ENCODE measurements around the gene PLD2. TPM values are rescaled to one million over a fixed set of nuclear protein-coding genes. Genes with fewer than 3 reads are reported as not detected.

Gene PLD2
- total RNA-seq = 16.1 TPM

DNA sequence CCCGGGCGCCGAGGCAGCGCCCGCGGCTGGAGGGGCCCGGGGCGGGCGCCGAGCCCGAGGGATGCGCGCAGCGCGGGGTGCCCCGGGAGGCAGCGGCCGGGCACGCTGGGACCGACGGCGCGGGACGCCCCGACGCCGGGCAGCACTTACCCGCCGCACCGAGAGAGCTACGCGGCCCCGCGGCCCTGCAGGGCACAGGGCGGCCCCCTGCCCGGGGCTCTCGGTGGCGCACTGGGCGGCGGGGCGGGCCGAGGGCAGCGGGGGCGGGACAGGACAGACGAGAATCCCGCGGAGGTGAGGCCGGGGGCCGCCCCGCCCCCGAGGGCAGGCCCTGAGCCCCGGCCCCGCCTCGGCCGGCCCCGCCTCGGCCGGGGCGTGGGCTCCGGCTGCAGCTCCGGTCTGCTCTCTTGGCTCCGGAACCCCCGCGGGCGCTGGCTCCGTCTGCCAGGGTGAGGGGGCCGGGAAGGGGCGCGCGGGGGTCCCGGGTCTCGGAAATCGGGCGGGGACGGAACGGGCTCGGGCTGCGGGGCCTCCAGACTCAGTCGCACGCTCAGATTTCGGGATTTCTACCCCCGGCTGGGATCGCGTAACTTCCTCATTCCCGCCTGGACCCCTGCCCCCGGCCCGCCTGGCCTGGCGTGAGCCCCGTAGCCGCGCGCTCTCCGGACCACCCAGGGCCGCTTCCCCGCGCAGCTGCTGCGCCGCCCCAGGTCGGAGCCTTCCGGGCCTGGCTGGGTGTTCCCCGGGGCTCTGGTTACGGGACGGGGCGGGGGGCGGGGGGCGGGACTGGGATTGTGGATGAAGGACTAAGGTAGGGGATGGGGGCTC lies at the start of gene PLD2:
Gene PLD2, plus strand, starts transcription at position 376 of the 828 bp plus-strand sequence. CDS start 621 bp downstream, outside the sequence.
- peak; percentile 93 for DNase-seq

GRCh38 chr17:4759776-4760236 lies 47.1 kb upstream of the PLD2 start:
- no peak for DNase-seq

DNA sequence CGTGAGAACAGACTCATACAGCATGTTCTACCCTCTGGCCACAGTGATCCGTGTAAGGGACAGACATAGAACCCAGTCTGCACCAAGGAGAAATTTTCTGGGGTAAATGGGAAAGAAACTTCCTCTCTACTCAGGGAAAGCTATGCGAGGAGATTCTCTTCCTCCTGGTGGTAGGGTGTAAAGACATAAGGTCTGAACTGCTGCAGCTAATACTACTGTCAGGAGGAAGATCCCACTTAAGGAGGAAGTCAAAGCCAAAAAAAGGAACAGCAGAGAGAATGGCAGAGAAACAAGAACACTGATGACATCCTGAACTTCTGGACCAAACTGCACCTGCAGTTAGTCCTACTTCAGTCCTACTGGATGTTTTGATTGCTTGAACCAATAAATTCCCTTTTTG lies 42.4 kb upstream of the PLD2 start:
- DNase-seq = no peak

GRCh38 chr17:4766201-4766600 lies 40.8 kb upstream of the PLD2 start:
- no peak for DNase-seq

GRCh38 chr17:4766723-4767122 lies 40.2 kb upstream of the PLD2 start:
- DNase-seq = no peak

DNA sequence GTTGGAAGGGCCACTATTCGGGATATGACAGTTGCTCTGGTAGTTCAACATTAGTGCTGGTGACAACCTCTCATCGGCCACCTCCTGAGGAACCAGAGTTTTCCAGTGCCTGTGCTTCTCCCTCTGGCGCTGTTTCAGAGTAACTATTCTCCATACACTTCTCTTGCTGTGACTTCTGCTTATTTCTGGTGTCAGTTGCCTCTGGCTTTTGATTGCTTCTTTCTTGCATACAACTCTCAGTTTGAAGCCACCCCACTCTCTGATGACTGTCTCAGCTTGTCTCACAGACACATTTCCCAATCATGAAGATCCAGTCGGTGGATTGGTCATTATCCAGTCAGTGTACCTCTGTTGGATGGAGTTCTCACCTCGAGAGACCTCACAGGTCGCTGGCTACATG lies 38.7 kb upstream of the PLD2 start:
- no peak for DNase-seq

- no peak for DNase-seq
Measured at GRCh38 chr17:4769628-4770027, 37.3 kb upstream of the PLD2 start.

GRCh38 chr17:4771519-4772234 lies 35.3 kb upstream of the PLD2 start, which contains the start of gene TM4SF5:
Gene TM4SF5, plus strand, starts transcription at chr17:4771886. Its CDS starts 37 bp downstream, at chr17:4771923.
- no peak for DNase-seq

GRCh38 chr17:4772235-4772613 lies 34.7 kb upstream of the PLD2 start:
- no peak for DNase-seq

- DNase-seq = no peak
Measured at GRCh38 chr17:4777969-4778760, 28.8 kb upstream of the PLD2 start.

- no peak for DNase-seq
Measured at GRCh38 chr17:4780325-4780955, 26.5 kb upstream of the PLD2 start.

GRCh38 chr17:4782652-4783051 lies 24.3 kb upstream of the PLD2 start:
- no peak for DNase-seq

- DNase-seq = no peak
Measured at GRCh38 chr17:4785311-4786105, 21.4 kb upstream of the PLD2 start.

- DNase-seq = no peak
Measured at GRCh38 chr17:4786106-4786511, 20.8 kb upstream of the PLD2 start, which contains the start of gene VMO1. Gene VMO1, minus strand, starts transcription at chr17:4786364. Its CDS starts 12 bp downstream, at chr17:4786352.

DNA sequence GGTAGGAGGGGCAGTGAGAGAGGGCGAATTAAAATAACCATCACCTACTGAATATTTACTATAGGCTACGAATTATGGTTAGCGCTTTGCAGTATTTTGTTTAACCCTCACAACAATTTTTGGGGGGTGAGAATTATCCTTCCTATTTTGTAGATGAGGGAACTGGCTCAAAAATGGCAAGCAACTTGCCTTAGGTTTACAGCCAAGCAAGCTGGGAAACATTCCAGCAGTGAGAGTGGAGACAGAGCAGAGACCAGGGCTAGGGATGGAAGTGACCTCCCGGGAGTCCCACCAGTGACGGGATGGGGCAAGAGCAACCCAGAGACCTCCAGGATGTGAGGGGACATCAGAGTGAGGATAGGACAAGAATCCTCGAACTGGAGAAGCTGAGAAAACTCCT lies 20.4 kb upstream of the PLD2 start:
- no peak for DNase-seq

- DNase-seq = no peak
Measured at GRCh38 chr17:4788159-4788806, 18.7 kb upstream of the PLD2 start.

GRCh38 chr17:4788807-4789700 lies 17.9 kb upstream of the PLD2 start, which contains the start of gene GLTPD2:
Gene GLTPD2, plus strand, starts transcription at chr17:4788964. Its CDS starts 48 bp downstream, at chr17:4789012.
- no peak for DNase-seq

DNA sequence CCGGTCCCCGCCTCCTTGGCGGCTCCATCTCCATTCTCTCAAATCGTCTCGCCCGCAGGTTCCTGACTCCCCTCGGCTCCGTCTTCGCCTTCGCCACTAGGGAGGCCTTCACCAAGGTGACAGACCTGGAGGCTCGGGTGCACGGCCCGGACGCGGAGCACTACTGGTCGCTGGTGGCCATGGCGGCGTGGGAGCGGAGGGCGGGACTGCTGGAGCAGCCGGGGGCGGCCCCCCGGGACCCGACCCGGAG lies 17.3 kb upstream of the PLD2 start:
- DNase-seq = no peak

DNA sequence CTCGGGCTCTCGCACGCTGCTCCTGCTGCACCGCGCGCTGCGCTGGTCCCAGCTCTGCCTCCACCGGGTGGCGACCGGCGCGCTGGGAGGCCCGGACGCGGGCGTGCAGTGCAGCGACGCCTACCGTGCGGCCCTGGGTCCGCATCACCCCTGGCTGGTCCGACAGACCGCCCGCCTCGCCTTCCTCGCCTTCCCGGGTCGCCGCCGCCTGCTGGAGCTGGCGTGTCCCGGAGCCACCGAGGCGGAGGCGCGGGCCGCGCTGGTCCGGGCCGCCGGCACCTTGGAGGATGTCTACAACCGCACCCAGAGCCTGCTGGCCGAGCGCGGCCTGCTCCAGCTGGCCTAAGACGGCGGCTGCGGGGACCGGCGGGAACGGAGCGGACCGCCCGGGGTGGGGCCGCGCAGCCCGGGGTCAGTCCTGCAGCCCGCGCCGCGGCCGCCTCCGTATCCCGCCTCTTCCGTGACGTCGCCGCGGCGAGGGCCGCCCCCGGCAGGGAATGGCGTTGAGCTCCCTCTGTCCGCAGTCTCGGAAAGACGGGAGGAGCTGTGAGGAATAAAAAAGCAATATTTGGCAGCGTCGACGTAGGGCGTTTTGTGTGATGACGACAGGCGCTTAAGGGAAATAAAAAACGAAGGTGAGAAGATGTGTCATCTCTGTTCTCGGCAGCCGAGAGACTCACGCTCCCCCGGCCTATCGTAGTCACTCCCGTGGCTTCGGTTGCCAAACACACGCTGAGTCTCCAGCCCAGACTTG lies 16.8 kb upstream of the PLD2 start:
- peak; percentile 90 for DNase-seq

Measured in tongue (tissue), 2 donors.